Loucy (cell line): ENCODE measurements around the gene NPFFR1.

ENCODE experiments used
- EZH2phosphoT487 ChIP-seq: fragments of 200-600 bp; IDR thresholded peaks from 2 replicates; pipeline ENCODE4 v1.6.1; 2018; ENCODE audit warnings: antibody characterized with exemption, mild to moderate bottlenecking, moderate library complexity, borderline replicate concordance
- TF ChIP-seq, protein P1 (sequence below): fragments of 200-600 bp; sonication (generic); conservative IDR thresholded peaks from 2 replicates; pipeline ENCODE4 v1.5.1; 2014; ENCODE audit warnings: mild to moderate bottlenecking, antibody characterized with exemption, low read length

GRCh38 chr10:70222340-70222794 lies 61.4 kb downstream of the NPFFR1 start:
- TF ChIP-seq, protein P1, sequence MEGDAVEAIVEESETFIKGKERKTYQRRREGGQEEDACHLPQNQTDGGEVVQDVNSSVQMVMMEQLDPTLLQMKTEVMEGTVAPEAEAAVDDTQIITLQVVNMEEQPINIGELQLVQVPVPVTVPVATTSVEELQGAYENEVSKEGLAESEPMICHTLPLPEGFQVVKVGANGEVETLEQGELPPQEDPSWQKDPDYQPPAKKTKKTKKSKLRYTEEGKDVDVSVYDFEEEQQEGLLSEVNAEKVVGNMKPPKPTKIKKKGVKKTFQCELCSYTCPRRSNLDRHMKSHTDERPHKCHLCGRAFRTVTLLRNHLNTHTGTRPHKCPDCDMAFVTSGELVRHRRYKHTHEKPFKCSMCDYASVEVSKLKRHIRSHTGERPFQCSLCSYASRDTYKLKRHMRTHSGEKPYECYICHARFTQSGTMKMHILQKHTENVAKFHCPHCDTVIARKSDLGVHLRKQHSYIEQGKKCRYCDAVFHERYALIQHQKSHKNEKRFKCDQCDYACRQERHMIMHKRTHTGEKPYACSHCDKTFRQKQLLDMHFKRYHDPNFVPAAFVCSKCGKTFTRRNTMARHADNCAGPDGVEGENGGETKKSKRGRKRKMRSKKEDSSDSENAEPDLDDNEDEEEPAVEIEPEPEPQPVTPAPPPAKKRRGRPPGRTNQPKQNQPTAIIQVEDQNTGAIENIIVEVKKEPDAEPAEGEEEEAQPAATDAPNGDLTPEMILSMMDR: no peak
- no peak for TF ChIP-seq EZH2phosphoT487
